WERI-Rb-1 (cell line): Measurements from ENCODE around the gene USP22.

Source experiments
- DNase-seq: peaks from one replicate; pipeline ENCODE4 v3.0.0-alpha.2; 2020
- H3K27ac ChIP-seq: fragments of 250-450 bp; sonication (Bioruptor Pico); 2 replicates; pipeline ENCODE4 v1.5.1; 2020; ENCODE audit warnings: mild to moderate bottlenecking, moderate library complexity
- H3K27me3 ChIP-seq: fragments of 250-450 bp; sonication (Bioruptor Pico); 2 replicates; pipeline ENCODE4 v1.5.1; 2021; ENCODE audit warnings: mild to moderate bottlenecking, low read depth, moderate library complexity; ENCODE audit not compliant: insufficient read depth, severe bottlenecking
- H3K36me3 ChIP-seq: fragments of 250-450 bp; sonication (Bioruptor Pico); 2 replicates; pipeline ENCODE4 v1.5.1; 2020; ENCODE audit warnings: mild to moderate bottlenecking, moderate library complexity
- H3K4me3 ChIP-seq: 2 replicates; pipeline ENCODE4 v1.5.1; 2011; ENCODE audit warnings: low read depth, mild to moderate bottlenecking, control low read depth, low read length
- H3K9me3 ChIP-seq: fragments of 250-450 bp; sonication (Bioruptor Pico); 2 replicates; pipeline ENCODE4 v1.5.1; 2021; ENCODE audit warnings: mild to moderate bottlenecking, moderate library complexity; ENCODE audit not compliant: severe bottlenecking
- TF ChIP-seq, protein P1 (sequence below): IDR thresholded peaks from 2 replicates; pipeline ENCODE4 v1.5.1; 2011; ENCODE audit warnings: low read depth, mild to moderate bottlenecking, control low read depth, inconsistent platforms, low read length

Gene USP22

DNA sequence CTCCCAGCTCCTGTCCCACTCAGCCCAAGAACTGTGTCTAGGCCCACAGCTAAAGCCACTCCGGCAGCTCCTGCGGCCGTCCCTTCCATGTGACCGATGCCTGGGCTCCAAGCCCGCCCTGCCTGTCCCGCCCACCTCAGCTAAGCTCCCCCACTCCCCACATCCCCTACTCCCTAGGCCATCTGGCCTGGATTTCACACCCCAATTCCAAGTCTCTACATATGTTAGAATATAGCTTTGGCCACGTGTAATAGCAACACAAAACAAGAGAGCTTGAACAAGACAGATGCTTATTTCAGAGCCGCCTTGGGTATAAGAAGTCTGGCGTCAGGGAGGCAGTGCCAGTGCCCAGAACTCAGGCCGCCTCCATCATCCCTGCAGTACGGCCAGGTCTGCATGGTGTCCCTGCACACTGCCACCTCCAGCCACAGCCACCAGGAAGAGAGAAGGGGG, 30.0 kb upstream of the USP22 start:
- Histone ChIP-seq H3K27ac (peak overlapping the region; percentile 87), H3K27me3 (no peaks in the 10 kb centered on the region), H3K9me3 (no peaks in the 10 kb centered on the region), H3K4me3 (no peak overlapping the region), H3K36me3 (no peaks in the 10 kb centered on the region)
- peak; percentile 95 for DNase-seq
- TF ChIP-seq, protein P1, sequence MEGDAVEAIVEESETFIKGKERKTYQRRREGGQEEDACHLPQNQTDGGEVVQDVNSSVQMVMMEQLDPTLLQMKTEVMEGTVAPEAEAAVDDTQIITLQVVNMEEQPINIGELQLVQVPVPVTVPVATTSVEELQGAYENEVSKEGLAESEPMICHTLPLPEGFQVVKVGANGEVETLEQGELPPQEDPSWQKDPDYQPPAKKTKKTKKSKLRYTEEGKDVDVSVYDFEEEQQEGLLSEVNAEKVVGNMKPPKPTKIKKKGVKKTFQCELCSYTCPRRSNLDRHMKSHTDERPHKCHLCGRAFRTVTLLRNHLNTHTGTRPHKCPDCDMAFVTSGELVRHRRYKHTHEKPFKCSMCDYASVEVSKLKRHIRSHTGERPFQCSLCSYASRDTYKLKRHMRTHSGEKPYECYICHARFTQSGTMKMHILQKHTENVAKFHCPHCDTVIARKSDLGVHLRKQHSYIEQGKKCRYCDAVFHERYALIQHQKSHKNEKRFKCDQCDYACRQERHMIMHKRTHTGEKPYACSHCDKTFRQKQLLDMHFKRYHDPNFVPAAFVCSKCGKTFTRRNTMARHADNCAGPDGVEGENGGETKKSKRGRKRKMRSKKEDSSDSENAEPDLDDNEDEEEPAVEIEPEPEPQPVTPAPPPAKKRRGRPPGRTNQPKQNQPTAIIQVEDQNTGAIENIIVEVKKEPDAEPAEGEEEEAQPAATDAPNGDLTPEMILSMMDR, result no peak

DNA sequence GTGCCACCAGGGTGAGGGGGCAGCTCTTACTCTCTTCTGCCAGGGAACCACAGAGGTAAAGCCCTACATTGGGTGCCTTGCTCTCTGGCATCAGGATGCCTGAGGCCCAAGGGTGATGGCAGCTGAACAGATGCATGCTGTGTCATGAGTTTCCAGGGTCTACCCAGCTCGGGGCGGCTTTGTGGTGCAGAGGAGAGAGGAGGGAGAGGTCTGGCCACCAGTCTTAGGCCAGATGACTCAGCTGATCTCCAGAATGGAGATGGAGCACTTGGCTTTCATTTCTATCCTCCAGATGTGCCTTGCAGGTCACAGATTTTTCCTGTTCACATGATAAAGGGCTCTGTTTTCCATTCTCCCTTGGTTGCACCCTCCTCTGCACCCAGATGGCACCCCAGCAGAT, 23.6 kb upstream of the USP22 start:
- no peak overlapping the region for H3K27ac ChIP-seq
- H3K27me3 ChIP-seq, result no peaks in the 10 kb centered on the region
- TF ChIP-seq, protein P1, result no peak
- no peak overlapping the region for H3K4me3 ChIP-seq
- no peaks in the 10 kb centered on the region for H3K36me3 ChIP-seq
- DNase-seq, result no peak
- H3K9me3 ChIP-seq, result no peaks in the 10 kb centered on the region

DNA sequence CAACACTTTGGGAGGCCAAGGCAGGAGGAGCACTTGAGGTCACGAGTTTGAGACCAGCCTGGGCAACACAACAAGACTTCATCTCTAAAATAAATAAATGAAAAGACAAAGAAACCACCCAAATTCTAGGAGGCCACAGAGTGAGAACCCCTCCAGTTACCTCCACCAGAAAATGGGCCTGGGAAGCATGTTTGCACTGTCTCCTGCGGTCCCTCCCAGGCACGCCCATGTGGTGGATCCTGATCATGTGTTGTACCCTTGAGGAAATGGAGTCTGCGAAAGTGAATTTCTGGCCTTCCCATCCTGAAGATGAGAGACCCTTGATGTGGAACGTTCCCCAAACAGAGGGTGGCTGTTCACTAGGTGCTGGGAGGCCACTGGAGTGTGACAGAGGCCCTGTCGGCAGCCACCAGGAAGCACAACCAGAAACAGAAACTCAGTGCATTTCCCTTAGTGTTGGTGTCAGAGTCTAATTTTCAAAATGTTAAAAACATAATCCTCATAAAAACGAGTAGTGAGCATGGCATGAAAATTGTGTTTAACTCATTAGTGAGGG, 19.2 kb upstream of the USP22 start:
- Histone ChIP-seq H3K27me3 (no peaks in the 10 kb centered on the region), H3K4me3 (no peak overlapping the region), H3K36me3 (no peaks in the 10 kb centered on the region), H3K9me3 (no peaks in the 10 kb centered on the region), H3K27ac (no peak overlapping the region)
- TF ChIP-seq, protein P1, result no peak
- no peak for DNase-seq

DNA sequence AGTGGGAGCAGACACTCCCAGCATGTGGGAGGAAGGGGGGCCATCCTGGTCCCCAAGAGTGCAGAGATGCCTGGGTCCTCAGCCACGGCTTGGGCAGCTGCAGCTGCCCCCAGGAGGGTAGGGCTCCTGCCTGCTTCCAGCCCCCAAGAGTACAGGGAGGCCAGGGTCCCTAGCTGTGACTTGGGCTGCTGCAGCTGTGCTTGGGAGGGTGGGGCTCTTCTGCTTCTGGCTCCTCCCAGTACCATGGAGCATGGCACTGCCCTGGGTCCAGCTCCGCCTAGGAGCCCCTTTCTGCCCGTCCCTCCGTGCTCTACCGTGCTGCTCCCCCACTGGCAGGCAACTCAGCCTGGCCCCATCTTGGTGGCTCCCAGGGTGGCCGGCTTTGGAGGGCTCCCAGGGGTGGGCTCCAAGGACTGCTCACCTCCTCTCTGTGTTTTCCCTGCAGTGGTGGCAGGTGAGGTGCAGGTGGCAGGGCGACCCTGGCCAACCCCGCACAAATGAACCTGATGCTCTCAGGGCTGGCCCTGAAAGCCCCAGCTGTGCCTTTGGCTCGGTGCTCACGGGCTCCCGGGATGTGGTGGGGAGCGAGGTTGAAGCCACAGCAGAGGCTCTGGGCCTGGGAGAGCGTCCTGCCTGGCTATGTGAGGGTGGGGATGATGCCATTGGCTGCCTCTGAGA, 18.5 kb upstream of the USP22 start:
- H3K9me3 ChIP-seq, result no peaks in the 10 kb centered on the region
- TF ChIP-seq, protein P1, result no peak
- no peaks in the 10 kb centered on the region for H3K27me3 ChIP-seq
- no peak for DNase-seq
- no peak overlapping the region for H3K27ac ChIP-seq
- H3K36me3 ChIP-seq, result no peaks in the 10 kb centered on the region
- H3K4me3 ChIP-seq, result no peak overlapping the region

DNA sequence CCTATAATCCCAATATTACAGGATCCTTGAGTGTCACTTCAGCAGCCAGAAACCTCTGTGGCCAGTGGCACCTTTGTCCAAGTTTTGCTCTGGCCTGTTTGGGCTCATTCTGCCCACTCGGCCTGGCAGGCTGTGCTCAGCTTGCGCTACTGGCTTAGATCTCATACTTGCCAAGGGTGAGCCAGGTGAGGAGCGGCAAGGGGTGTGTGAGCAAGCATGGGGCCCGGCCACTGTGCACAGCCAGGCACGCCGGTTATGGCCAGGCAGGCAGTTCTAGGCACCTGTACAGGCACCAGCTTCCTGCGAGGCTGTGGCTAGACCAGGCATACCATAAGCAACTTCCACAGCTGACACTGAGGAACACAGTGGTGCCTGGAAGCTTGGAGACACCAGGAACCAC, 16.9 kb upstream of the USP22 start:
- DNase-seq, result no peak
- Histone ChIP-seq H3K27ac (no peak overlapping the region), H3K27me3 (no peaks in the 10 kb centered on the region), H3K9me3 (no peaks in the 10 kb centered on the region), H3K4me3 (no peak overlapping the region), H3K36me3 (no peaks in the 10 kb centered on the region)
- TF ChIP-seq, protein P1, result no peak
